ENCODE measurements around the gene SPRED3.

Gene SPRED3

DNA sequence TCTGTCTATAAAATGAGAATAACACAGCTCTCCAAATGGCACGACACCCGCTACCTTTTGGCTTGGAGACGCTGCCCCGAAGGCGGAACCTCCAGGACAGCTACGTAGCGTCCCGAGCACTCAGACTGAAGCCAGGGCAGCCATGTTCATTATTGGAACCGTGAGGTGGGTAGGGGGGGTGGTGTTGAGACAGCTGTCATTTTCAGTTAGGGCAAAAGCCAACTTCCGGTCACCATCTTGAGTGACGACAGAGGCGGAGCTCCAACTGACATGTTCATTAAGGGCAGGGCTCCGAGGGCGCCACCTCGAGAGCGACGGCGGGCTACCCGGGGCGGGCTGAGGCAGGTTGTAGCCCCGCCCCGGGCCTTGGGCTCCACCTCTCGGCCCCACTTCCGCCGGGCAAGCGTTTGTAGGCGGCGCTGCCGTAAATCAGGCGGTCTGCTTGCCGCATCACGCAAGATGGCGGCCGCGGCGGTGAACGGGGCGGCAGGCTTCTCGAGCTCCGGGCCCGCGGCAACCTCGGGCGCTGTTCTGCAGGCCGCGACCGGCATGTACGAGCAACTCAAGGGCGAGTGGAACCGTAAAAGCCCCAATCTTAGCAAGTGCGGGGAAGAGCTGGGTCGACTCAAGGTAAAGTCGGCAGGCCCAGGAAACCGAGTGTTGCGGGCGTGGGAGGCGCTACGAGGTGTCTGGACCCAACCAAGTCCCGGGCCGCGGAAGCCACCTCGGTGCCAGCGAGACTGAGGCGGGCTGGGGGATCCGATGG is 14.0 kb upstream of the SPRED3 start, which contains the start of gene PSMD8:
Gene PSMD8 (plus strand): TSS at position 240 of the 766 bp plus-strand sequence. CDS start 31 bp downstream, at position 271.
- DNase-seq = peak; percentile 99

- no peak for DNase-seq
Measured at GRCh38 chr19:38375098-38375493, 13.4 kb upstream of the SPRED3 start.

- DNase-seq = no peak
Measured at GRCh38 chr19:38375748-38376147, 12.7 kb upstream of the SPRED3 start.

- no peak for DNase-seq
Measured at GRCh38 chr19:38376576-38376975, 11.9 kb upstream of the SPRED3 start.

DNA sequence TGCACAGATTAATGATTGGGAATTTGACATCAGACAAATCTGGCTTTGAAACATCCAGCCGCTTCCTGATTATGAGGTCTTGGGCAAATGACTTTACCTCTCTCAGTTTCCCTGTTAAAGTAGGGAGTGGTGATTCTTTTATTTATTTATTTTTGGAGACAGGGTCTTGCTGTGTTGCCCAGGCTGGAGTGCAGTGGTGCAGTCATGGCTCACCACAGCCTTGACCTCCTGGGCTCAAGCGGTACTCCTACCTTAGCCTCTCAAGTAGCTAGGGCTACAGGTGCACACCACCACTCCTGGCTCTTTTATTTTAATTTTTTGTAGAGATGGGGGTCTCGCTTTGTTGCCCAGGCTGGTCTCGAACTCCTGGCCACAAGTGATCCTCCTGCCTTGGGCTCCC is 11.4 kb upstream of the SPRED3 start:
- DNase-seq = no peak

DNA sequence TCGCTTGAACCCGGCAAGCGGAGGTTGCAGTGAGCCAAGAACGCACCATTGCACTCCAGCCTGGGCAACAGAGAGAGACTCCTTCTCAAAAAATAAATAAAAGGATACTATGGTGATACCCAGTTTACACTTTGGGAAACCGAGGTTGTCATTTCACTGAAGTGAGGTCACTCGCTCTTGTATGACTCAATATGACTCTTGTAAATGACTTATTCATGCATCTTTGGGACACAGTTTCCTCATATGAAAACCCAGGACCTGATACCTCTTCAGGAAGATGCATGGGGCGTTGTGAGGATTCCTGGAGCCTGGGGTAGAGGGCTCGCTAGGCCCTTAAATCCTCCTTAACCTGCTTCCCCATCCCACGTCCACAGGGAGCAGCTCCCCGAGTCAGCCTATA is 9.6 kb upstream of the SPRED3 start:
- DNase-seq = no peak

GRCh38 chr19:38381138-38381537 is 7.4 kb upstream of the SPRED3 start:
- DNase-seq = no peak

DNA sequence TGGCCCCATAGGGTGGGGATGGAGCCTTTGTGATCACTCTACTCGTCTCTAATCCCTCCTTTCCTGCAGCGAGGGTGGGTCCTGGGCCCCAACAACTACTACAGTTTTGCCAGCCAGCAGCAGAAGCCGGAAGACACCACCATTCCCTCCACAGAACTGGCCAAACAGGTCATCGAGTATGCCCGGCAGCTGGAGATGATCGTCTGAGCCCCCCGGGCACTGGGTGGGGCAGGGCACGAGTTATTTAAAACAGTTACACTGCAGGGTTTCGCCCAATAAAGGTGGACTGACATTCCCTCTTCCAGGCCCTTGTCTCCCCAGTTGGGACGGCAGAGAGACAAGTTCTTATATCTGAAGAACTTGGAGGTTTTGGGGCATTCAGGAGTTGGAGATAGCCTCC is 5.3 kb upstream of the SPRED3 start:
- DNase-seq = no peak

GRCh38 chr19:38383743-38384142 is 4.8 kb upstream of the SPRED3 start:
- no peak for DNase-seq

GRCh38 chr19:38384209-38385027 is 4.1 kb upstream of the SPRED3 start:
- DNase-seq = no peak

GRCh38 chr19:38385057-38385803 is 3.3 kb upstream of the SPRED3 start:
- no peak for DNase-seq

DNA sequence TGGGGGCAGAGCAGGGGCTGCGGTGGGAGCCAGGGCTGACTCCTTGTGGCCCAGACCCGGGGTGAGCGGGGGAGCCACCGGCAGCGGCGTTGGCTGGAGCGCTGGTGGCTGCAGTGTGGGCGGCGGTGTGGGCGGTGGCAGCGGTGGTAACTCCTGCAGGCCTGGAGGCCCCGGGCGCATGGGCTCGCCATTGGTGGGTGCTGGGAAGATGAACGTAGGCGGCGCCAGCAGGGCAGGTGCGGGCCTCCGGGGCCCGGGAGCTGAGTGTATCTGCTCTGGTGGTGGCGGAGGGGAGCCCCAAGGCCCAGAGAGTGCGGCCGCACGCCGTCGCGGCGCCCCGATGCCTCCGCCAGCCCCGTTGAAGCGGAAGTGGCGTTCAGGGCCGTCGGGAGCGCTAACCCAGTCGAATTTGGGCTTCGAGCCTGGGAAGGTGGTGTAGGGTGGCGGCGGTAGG is 2.7 kb upstream of the SPRED3 start:
- no peak for DNase-seq

- no peak for DNase-seq
Measured at GRCh38 chr19:38386300-38386970, 2.1 kb upstream of the SPRED3 start.

DNA sequence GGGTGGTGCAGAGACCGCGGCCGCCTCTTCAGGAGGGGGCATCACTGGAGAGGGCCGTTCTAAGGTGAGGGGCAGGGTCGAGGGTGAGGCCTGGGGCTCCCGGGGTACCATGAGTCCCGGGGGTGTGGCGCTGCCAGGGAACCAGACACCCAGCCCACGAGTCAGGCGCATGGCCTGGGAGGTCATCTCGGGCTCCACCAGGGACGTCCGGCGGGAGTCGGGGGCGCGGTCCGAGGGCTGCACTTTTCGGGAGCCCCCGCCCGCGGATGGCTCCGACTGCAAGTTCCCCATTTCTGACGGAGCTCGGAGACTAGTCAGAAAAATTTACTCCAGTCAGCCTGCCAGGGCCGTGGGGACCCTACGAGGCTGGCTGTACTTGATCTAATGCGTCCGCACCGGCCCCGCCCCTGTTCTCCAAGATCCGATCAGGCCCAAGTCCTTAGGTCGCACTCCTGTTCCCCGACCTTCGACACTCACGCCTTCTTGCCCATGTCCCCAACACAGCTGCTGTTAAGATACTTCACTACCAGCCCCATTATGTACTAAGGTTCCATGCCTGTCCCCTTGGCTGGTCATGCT is 1.4 kb upstream of the SPRED3 start:
- no peak for DNase-seq

- DNase-seq = peak; percentile 77
Measured at GRCh38 chr19:38387550-38388348, 748 bp upstream of the SPRED3 start, which contains the start of gene GGN. TSS of gene GGN (minus strand) at chr19:38388034. CDS start at chr19:38387261, 773 bp downstream.

- no peak for DNase-seq
Measured at GRCh38 chr19:38389101-38389925, 816 bp downstream of the SPRED3 start.

- DNase-seq = no peak
Measured at GRCh38 chr19:38389957-38390924, 1.7 kb downstream of the SPRED3 start.

- DNase-seq = no peak
Measured at GRCh38 chr19:38391911-38392464, 3.5 kb downstream of the SPRED3 start.

Data from SHP77 treated with DMSO at 0.1 percent for 48 hours (cell line).